GM23338 (cell line): ENCODE data around the gene LIPT1.

Experiments
- CREB1 ChIP-seq: fragments of 250-450 bp; sonication (Bioruptor Pico); IDR thresholded peaks from 2 replicates; pipeline ENCODE4 v1.5.0; 2020; ENCODE audit warnings: low read depth, mild to moderate bottlenecking, moderate library complexity
- EZH2 ChIP-seq: fragments of 200-600 bp; sonication (generic); IDR thresholded peaks from one replicate; pipeline ENCODE4 v1.8.0; 2017; ENCODE audit warnings: antibody characterized with exemption, mild to moderate bottlenecking, low read depth; ENCODE audit not compliant: unreplicated experiment
- EZH2phosphoT487 ChIP-seq: fragments of 200-600 bp; sonication (generic); IDR thresholded peaks from one replicate; pipeline ENCODE4 v1.8.1; 2018; ENCODE audit warnings: antibody characterized with exemption; ENCODE audit not compliant: unreplicated experiment
- JUNB ChIP-seq: IDR thresholded peaks from one replicate; pipeline ENCODE4 v1.6.1; 2016; ENCODE audit warnings: antibody characterized with exemption; ENCODE audit not compliant: unreplicated experiment
- NANOG ChIP-seq: IDR thresholded peaks from 2 replicates; pipeline ENCODE4 v1.6.1; 2016; ENCODE audit warnings: antibody characterized with exemption, borderline replicate concordance
- POLR2AphosphoS5 ChIP-seq: IDR thresholded peaks from 2 replicates; pipeline ENCODE4 v1.6.1; 2016; ENCODE audit warnings: antibody characterized with exemption, low read depth
- REST ChIP-seq: IDR thresholded peaks from one replicate; pipeline ENCODE4 v1.6.1; 2018; ENCODE audit warnings: antibody characterized with exemption; ENCODE audit not compliant: unreplicated experiment
- STAT1 ChIP-seq: IDR thresholded peaks from one replicate; pipeline ENCODE4 v1.6.1; 2016; ENCODE audit warnings: antibody characterized with exemption; ENCODE audit not compliant: unreplicated experiment
- ZNF114 ChIP-seq: fragments of 250-450 bp; sonication (Bioruptor Pico); IDR thresholded peaks from 2 replicates; pipeline ENCODE4 v1.5.0; 2020; ENCODE audit warnings: mild to moderate bottlenecking, moderate library complexity
- TF ChIP-seq, protein P1 (sequence below), 2 experiments: fragments of 200-600 bp in 1 of 2; sonication (generic) in 1 of 2; conservative IDR thresholded peaks; 2 replicates each; pipeline versions ENCODE4 v1.5.1 to v1.6.1; 2016 to 2017; ENCODE audit warnings: antibody characterized with exemption in 2 of 2, low read depth in 2 of 2, mild to moderate bottlenecking in 2 of 2, moderate library complexity in 1 of 2

DNA sequence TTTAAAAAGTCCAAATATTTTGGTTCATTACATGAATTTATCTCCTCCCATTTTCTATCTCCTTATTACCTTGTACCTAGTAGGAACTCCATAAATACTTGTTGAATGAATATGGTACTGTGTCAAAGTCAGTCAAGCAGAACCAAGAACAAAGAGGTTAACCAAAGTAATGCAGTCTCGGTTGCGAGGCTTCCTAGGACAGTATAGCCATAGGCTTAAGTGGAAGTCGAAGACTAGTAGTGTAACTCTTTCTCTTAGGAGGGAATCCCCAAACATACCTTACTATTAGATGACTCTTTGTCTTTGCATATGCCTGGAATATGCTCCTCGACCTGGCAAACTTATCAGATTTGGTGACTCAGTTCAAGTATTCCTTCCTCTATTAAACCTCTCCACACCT is 4.8 kb downstream of the LIPT1 start:
- TF ChIP-seq, protein P1, sequence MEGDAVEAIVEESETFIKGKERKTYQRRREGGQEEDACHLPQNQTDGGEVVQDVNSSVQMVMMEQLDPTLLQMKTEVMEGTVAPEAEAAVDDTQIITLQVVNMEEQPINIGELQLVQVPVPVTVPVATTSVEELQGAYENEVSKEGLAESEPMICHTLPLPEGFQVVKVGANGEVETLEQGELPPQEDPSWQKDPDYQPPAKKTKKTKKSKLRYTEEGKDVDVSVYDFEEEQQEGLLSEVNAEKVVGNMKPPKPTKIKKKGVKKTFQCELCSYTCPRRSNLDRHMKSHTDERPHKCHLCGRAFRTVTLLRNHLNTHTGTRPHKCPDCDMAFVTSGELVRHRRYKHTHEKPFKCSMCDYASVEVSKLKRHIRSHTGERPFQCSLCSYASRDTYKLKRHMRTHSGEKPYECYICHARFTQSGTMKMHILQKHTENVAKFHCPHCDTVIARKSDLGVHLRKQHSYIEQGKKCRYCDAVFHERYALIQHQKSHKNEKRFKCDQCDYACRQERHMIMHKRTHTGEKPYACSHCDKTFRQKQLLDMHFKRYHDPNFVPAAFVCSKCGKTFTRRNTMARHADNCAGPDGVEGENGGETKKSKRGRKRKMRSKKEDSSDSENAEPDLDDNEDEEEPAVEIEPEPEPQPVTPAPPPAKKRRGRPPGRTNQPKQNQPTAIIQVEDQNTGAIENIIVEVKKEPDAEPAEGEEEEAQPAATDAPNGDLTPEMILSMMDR (conservative IDR thresholded peaks at IDR 0.05; ENCODE audit: low read depth in 2 of 2): no peak
- no peak for TF ChIP-seq POLR2AphosphoS5
- no peak for TF ChIP-seq EZH2
- TF ChIP-seq REST: no peak
- no peak for TF ChIP-seq EZH2phosphoT487
- no peak for TF ChIP-seq CREB1 (CRISPR knock-in tag)
- no peak for TF ChIP-seq JUNB
- TF ChIP-seq STAT1: no peak
- no peak for TF ChIP-seq NANOG
- TF ChIP-seq ZNF114 (CRISPR knock-in tag): no peak
